ENCODE data around the gene ELOB. TPM values are rescaled to one million over a fixed set of nuclear protein-coding genes. Genes with fewer than 3 reads are reported as not detected.

Gene ELOB
- total and polyA plus RNA-seq, 7 donors, result 226 to 660 (median 317) TPM

DNA sequence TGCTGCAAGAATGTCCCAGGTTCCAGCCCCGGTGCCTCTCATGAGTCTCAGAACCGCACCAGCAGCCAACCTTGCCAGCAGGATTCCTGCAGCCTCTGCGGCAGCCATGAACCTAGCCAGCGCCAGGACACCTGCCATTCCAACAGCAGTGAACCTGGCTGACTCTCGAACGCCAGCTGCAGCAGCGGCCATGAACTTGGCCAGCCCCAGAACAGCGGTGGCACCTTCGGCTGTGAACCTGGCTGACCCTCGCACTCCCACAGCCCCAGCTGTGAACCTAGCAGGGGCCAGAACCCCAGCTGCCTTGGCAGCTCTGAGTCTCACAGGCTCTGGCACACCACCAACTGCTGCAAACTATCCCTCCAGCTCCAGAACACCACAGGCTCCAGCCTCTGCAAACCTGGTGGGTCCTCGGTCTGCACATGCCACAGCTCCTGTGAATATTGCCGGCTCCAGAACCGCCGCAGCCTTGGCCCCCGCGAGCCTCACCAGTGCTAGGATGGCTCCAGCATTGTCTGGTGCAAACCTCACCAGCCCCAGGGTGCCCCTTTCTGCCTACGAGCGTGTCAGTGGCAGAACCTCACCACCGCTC is 9.8 kb downstream of the ELOB start:
- 37 to 47% (median 37%) methylated on average over 19 of the region's 19 CpGs for WGBS, 3 donors
- Histone ChIP-seq H3K9me3 (no peaks in the 10 kb centered on the region), H3K27me3 (ENCODE audit: insufficient read depth in 3 of 3, low read length in 2 of 3) (no peaks in the 10 kb centered on the region), H3K4me3 (no peak overlapping the region), H3K36me3 (ENCODE audit: insufficient read depth in 1 of 2, low read depth in 1 of 2) (peaks cover 33 to 100% of the 10 kb centered on the region in 2 donors), H3K27ac (peak overlapping the region; percentile 41), H3K4me1 (peaks cover 20% of the 10 kb centered on the region)
- TF ChIP-seq CTCF (IDR thresholded peaks at IDR 0.05), result no peak
- peak in 3 of 4 donors; percentile 4 to 35 (median 6) for ATAC-seq
- no peak for DNase-seq
- intact Hi-C loops (cut with DNase I), result no loop called here

DNA sequence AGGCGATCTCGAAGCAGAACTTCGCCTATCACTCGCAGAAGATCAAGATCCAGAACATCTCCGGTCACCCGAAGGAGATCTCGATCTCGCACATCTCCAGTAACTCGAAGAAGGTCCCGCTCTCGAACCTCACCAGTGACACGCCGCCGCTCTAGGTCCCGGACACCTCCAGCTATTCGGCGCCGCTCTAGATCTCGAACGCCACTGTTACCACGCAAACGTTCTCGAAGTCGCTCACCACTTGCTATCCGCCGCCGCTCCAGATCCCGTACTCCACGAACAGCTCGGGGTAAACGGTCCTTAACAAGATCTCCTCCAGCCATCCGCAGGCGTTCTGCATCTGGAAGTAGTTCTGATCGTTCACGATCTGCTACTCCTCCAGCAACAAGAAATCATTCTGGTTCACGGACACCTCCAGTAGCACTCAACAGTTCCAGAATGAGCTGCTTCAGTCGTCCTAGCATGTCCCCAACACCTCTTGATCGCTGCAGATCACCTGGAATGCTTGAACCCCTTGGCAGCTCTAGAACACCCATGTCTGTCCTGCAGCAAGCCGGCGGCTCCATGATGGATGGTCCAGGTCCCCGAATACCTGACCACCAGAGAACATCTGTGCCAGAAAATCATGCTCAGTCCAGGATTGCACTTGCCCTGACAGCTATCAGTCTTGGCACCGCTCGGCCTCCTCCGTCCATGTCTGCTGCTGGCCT is 10.5 kb downstream of the ELOB start:
- intact Hi-C loops (cut with DNase I), result no loop called here
- Histone ChIP-seq H3K27me3 (ENCODE audit: insufficient read depth in 3 of 3, low read length in 2 of 3) (no peaks in the 10 kb centered on the region), H3K4me1 (peaks cover 17% of the 10 kb centered on the region), H3K36me3 (ENCODE audit: insufficient read depth in 1 of 2, low read depth in 1 of 2) (peaks cover 35 to 100% of the 10 kb centered on the region in 2 donors), H3K27ac (no peak overlapping the region), H3K4me3 (no peak overlapping the region), H3K9me3 (no peaks in the 10 kb centered on the region)
- ATAC-seq (peak in 3 of 4 donors; percentile 2 to 19 (median 8)), DNase-seq (no peak)
- WGBS, 3 donors, result 87 to 90% (median 87%) methylated on average over 44 of the region's 44 CpGs
- no peak for TF ChIP-seq CTCF (IDR thresholded peaks at IDR 0.05)

DNA sequence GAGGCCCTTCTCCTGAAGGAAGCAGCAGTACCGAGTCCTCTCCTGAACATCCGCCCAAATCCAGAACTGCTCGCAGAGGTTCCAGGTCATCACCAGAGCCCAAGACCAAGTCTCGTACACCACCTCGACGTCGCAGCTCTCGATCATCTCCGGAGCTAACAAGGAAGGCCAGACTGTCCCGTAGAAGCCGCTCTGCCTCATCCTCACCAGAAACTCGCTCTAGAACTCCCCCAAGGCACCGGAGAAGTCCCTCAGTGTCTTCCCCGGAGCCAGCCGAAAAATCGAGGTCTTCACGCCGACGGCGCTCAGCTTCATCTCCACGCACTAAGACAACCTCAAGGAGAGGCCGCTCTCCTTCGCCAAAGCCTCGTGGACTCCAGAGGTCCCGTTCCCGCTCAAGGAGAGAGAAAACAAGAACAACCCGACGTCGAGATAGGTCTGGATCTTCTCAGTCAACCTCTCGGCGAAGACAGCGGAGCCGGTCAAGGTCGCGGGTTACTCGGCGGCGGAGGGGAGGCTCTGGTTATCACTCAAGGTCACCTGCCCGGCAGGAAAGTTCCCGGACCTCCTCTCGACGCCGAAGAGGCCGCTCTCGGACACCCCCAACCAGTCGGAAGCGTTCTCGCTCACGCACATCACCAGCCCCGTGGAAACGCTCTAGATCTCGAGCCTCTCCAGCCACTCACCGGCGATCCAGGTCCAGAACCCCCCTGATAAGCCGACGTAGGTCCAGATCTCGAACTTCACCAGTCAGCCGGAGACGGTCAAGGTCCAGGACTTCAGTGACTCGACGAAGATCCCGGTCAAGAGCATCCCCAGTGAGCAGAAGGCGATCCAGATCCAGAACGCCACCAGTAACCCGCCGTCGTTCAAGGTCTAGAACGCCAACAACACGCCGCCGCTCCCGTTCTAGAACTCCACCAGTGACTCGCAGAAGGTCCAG is 11.3 kb downstream of the ELOB start:
- no peak for ATAC-seq
- Histone ChIP-seq H3K27ac (no peak overlapping the region), H3K4me3 (no peak overlapping the region), H3K4me1 (peaks cover 17% of the 10 kb centered on the region), H3K27me3 (ENCODE audit: insufficient read depth in 3 of 3, low read length in 2 of 3) (no peaks in the 10 kb centered on the region), H3K36me3 (ENCODE audit: insufficient read depth in 1 of 2, low read depth in 1 of 2) (peaks cover 34 to 100% of the 10 kb centered on the region in 2 donors), H3K9me3 (no peaks in the 10 kb centered on the region)
- no peak for TF ChIP-seq CTCF (IDR thresholded peaks at IDR 0.05)
- WGBS, 3 donors, result 97 to 98% (median 97%) methylated on average over 70 to 73 of the region's 73 CpGs
- DNase-seq, result no peak
- intact Hi-C loops (cut with DNase I), result no loop called here

DNA sequence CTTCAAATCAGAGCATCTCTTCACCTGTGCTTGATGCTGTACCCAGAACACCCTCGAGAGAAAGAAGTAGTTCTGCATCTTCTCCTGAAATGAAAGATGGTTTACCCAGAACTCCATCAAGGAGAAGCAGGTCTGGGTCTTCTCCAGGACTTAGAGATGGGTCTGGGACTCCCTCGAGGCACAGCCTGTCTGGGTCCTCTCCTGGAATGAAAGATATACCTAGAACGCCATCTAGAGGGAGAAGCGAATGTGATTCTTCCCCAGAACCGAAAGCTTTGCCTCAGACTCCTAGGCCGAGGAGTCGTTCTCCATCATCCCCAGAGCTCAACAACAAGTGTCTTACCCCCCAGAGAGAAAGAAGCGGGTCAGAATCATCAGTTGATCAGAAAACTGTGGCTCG is 12.4 kb downstream of the ELOB start:
- no peak for TF ChIP-seq CTCF (IDR thresholded peaks at IDR 0.05)
- 97 to 98% (median 97%) methylated on average over 9 of the region's 9 CpGs for WGBS, 3 donors
- H3K4me1 ChIP-seq, result peaks cover 17% of the 10 kb centered on the region
- H3K27ac ChIP-seq, result no peak overlapping the region
- DNase-seq, result no peak
- H3K4me3 ChIP-seq, result no peak overlapping the region
- H3K36me3 ChIP-seq (ENCODE audit: insufficient read depth in 1 of 2, low read depth in 1 of 2), result peaks cover 31 to 100% of the 10 kb centered on the region in 2 donors
- intact Hi-C loops (cut with DNase I), result no loop called here
- no peaks in the 10 kb centered on the region for H3K9me3 ChIP-seq
- no peaks in the 10 kb centered on the region for H3K27me3 ChIP-seq (ENCODE audit: insufficient read depth in 3 of 3, low read length in 2 of 3)
- no peak for ATAC-seq

Measured in psoas muscle (tissue), 8 donors.